B cell (primary cell): ENCODE measurements around the gene TMEM144. TPM values are rescaled to one million over a fixed set of nuclear protein-coding genes. Genes with fewer than 3 reads are reported as not detected.

Source experiments
- ATAC-seq: fragments of 200-7000 bp; cut with Tn5 transposase; one replicate; pipeline ENCODE4 v1.10.0; 2021; ENCODE audit warnings: low read depth, mild to moderate bottlenecking, moderate number of reproducible peaks, moderate library complexity
- CTCF ChIA-PET: fragments of 350-600 bp; sonication (Branson Sonifier 250); formaldehyde crosslinking; loops from one replicate; lab custom pipeline; 2021; ENCODE audit warnings: antibody characterized with exemption, inconsistent platforms; lab: Charles Lee
- POLR2A ChIA-PET: fragments of 350-600 bp; sonication (Branson Sonifier 250); formaldehyde crosslinking; loops from one replicate; lab custom pipeline; 2021; ENCODE audit warnings: antibody characterized with exemption; lab: Charles Lee
- DNase-seq: peaks from one replicate; pipeline ENCODE4 v3.0.0; 2013
- H2AFZ ChIP-seq: 2 replicates; pipeline ENCODE4 v1.6.1; 2012; ENCODE audit warnings: mild to moderate bottlenecking, low read depth, low read length; ENCODE audit not compliant: insufficient read depth, poor library complexity, severe bottlenecking
- H3K27ac ChIP-seq, 2 donors: 1 replicate in 1 of 2; 2 replicates in 1 of 2; pipeline ENCODE4 v1.5.1; 2012 to 2013; ENCODE audit warnings: low read length in 2 of 2, mild to moderate bottlenecking in 2 of 2, moderate library complexity in 1 of 2
- H3K27me3 ChIP-seq, 4 experiments: fragments of 200-600 bp in 1 of 4; sonication (generic) in 1 of 4; replicated peaks in 1 of 4; 1 replicate in 2 of 4; 2 replicates in 2 of 4; pipeline versions ENCODE4 v1.6.1 to v1.7.0; 2013 to 2016; ENCODE audit warnings: low read length in 3 of 4, mild to moderate bottlenecking in 2 of 4, mixed read lengths in 1 of 4, moderate library complexity in 1 of 4; ENCODE audit not compliant: insufficient read depth in 4 of 4, control insufficient read depth in 3 of 4; ENCODE audit errors: control extremely low read depth in 1 of 4
- H3K36me3 ChIP-seq, 2 experiments: replicated peaks in 1 of 2; 1 replicate in 1 of 2; 2 replicates in 1 of 2; pipeline versions ENCODE4 v1.6.1 to v1.7.1; 2013; ENCODE audit warnings: low read length in 1 of 2; ENCODE audit not compliant: insufficient read depth in 2 of 2, control insufficient read depth in 1 of 2; ENCODE audit errors: control extremely low read depth in 1 of 2, extremely low read depth in 1 of 2
- H3K4me1 ChIP-seq, 2 donors: fragments of 200-600 bp in 1 of 2; sonication (generic) in 1 of 2; 1 replicate in 1 of 2; 2 replicates in 1 of 2; pipeline versions ENCODE4 v1.5.1 to v1.6.1; 2013 to 2017; ENCODE audit warnings: low read length in 2 of 2; ENCODE audit not compliant: control insufficient read depth in 2 of 2, insufficient read depth in 2 of 2
- H3K4me2 ChIP-seq: replicated peaks from 2 replicates; pipeline ENCODE3; 2012; ENCODE audit warnings: mild to moderate bottlenecking, low read depth, low read length; ENCODE audit not compliant: poor library complexity, severe bottlenecking
- H3K4me3 ChIP-seq, 5 experiments: fragments of 200-600 bp in 1 of 5; sonication (generic) in 1 of 5; 1 replicate in 3 of 5; 2 replicates in 2 of 5; pipeline versions ENCODE4 v1.5.1 to v1.7.0; 2011 to 2016; ENCODE audit warnings: low read length in 4 of 5, mild to moderate bottlenecking in 4 of 5, low read depth in 2 of 5, control low read depth in 1 of 5, moderate library complexity in 1 of 5; ENCODE audit not compliant: insufficient read depth in 1 of 5; ENCODE audit errors: control extremely low read depth in 1 of 5, extremely low read depth in 1 of 5
- H3K79me2 ChIP-seq: fragments of 200-600 bp; sonication (generic); one replicate; pipeline ENCODE4 v1.6.0; 2016; ENCODE audit warnings: low read length; ENCODE audit not compliant: control insufficient read depth, insufficient read depth
- H3K9ac ChIP-seq: fragments of 200-600 bp; sonication (generic); 2 replicates; pipeline ENCODE4 v1.6.1; 2017; ENCODE audit warnings: mild to moderate bottlenecking, low read length, moderate library complexity
- H3K9me3 ChIP-seq, 3 donors: one replicate each; pipeline versions ENCODE4 v1.6.1 to v1.7.1; 2013; ENCODE audit warnings: low read length in 2 of 3; ENCODE audit not compliant: control insufficient read depth in 2 of 3, insufficient read depth in 1 of 3; ENCODE audit errors: control extremely low read depth in 1 of 3
- H4K20me1 ChIP-seq: 2 replicates; pipeline ENCODE4 v1.6.0; 2012; ENCODE audit warnings: mild to moderate bottlenecking, low read length; ENCODE audit not compliant: insufficient read depth, control insufficient read depth, poor library complexity, severe bottlenecking
- H3K27ac Mint-ChIP-seq: one replicate; pipeline ENCODE4 v1.8.0; 2021; ENCODE audit warnings: mixed read lengths
- H3K27me3 Mint-ChIP-seq: one replicate; pipeline ENCODE4 v1.8.0; 2021; ENCODE audit warnings: mixed read lengths
- H3K4me1 Mint-ChIP-seq: one replicate; pipeline ENCODE4 v1.8.0; 2021; ENCODE audit warnings: mixed read lengths
- H3K4me3 Mint-ChIP-seq: one replicate; pipeline ENCODE4 v1.8.0; 2021; ENCODE audit warnings: mixed read lengths
- H3K9me3 Mint-ChIP-seq: one replicate; pipeline ENCODE4 v1.8.0; 2022; ENCODE audit warnings: mixed read lengths; ENCODE audit not compliant: insufficient read depth
- CTCF ChIP-seq: fragments of 200-600 bp; IDR thresholded peaks from one replicate; pipeline ENCODE4 v1.8.0; 2022; ENCODE audit warnings: antibody characterized with exemption, mild to moderate bottlenecking
- EZH2 ChIP-seq: IDR thresholded peaks from 2 replicates; pipeline ENCODE4 v1.6.1; 2012; ENCODE audit warnings: borderline replicate concordance, low read depth, mild to moderate bottlenecking, moderate library complexity, low read length; ENCODE audit not compliant: insufficient read depth, poor library complexity, severe bottlenecking
- WGBS: methylation state at CpG from one replicate; pipeline ENCODE4 v1.1.5; 2013; ENCODE audit warnings: missing lambda C conversion rate; ENCODE audit not compliant: insufficient coverage; 5-methylcytosine and 5-hydroxymethylcytosine counted together
- intact Hi-C: fragments of 100-400 bp; cut with micrococcal nuclease; formaldehyde crosslinking; loops from one replicate; pipeline ENCODE4 v1.10.0; 2022
- polyA plus RNA-seq: library from polyadenylated mRNA; depleted of rRNA; stranded (reverse); fragments of >200 nt; gene quantifications from 2 replicates; pipeline ENCODE4 v1.2.3, GENCODE V29; 2012
- total RNA-seq, 2 donors: library from RNA; stranded (reverse); fragments of 120-200 nt in 1 of 2; gene quantifications; 1 replicate in 1 of 2; 2 replicates in 1 of 2; pipeline versions ENCODE4 v1.2.3 to v1.2.4, GENCODE V29; 2013 to 2022

The TMEM144 gene
- total and polyA plus RNA-seq, 2 donors (not counting 1 experiment from before 2014, with no cell fraction given), result 0.06 to 0.07 TPM

- H3K79me2 ChIP-seq, result no peaks in the 10 kb centered on the region
- peaks cover 0 to 20% (median 9%) of the 10 kb centered on the region in 4 experiments for H3K27me3 ChIP-seq
- no peak for ATAC-seq
- peak within 1 kb of the TSS; percentile 11 for H2AFZ ChIP-seq
- DNase-seq, result no peak
- H3K27me3 Mint-ChIP-seq, result peaks cover 18% of the 10 kb centered on the region
- TF ChIP-seq CTCF, result no peak
- TF ChIP-seq EZH2, result no peak
- intact Hi-C loops, result no loop called here
- ChIA-PET POLR2A (no interaction called here), CTCF (no interaction called here)
- no peak within 1 kb of the TSS for H3K27ac ChIP-seq
- H3K4me3 Mint-ChIP-seq, result no peak within 1 kb of the TSS
- H3K4me3 ChIP-seq, result no peak within 1 kb of the TSS
- H3K36me3 ChIP-seq, result no peaks in the 10 kb centered on the region
- H3K4me2 ChIP-seq, result no peak within 1 kb of the TSS
- H3K9me3 ChIP-seq, result peaks cover 0 to 6% (median 0%) of the 10 kb centered on the region in 3 donors
- H3K9me3 Mint-ChIP-seq, result no peaks in the 10 kb centered on the region
- peaks cover 0 to 5% of the 10 kb centered on the region in 2 donors for H3K4me1 ChIP-seq
- H3K4me1 Mint-ChIP-seq, result peaks cover 3% of the 10 kb centered on the region
- no peak within 1 kb of the TSS for H3K27ac Mint-ChIP-seq
- no peaks in the 10 kb centered on the region for H4K20me1 ChIP-seq
- 7% methylated on average over 4 of the region's 12 CpGs for WGBS
- no peak within 1 kb of the TSS for H3K9ac ChIP-seq
Measured at GRCh38 chr4:158172261-158173258, 37.7 kb upstream of the TMEM144 start, which contains the start of gene GASK1B. Gene GASK1B, minus strand, starts transcription at chr4:158173025. Its CDS starts 1,650 bp downstream, at chr4:158171375.

- ATAC-seq, result no peak
- H3K9me3 ChIP-seq, result no peaks in the 10 kb centered on the region
- POLR2A ChIA-PET, result no interaction called here
- H3K36me3 ChIP-seq, result no peaks in the 10 kb centered on the region
- no peak overlapping the region for H3K4me3 Mint-ChIP-seq
- no peak overlapping the region for H3K9ac ChIP-seq
- H2AFZ ChIP-seq, result no peak overlapping the region
- no peak for DNase-seq
- WGBS, result no CpG with 5 or more reads among the region's 2 CpGs
- peaks cover 7% of the 10 kb centered on the region for H3K27me3 Mint-ChIP-seq
- no peak overlapping the region for H3K4me2 ChIP-seq
- TF ChIP-seq EZH2, result no peak
- no peak for TF ChIP-seq CTCF
- H3K27ac Mint-ChIP-seq, result no peak overlapping the region
- H3K4me3 ChIP-seq, result no peak overlapping the region
- intact Hi-C loops, result no loop called here
- no peaks in the 10 kb centered on the region for H4K20me1 ChIP-seq
- H3K4me1 ChIP-seq, result no peaks in the 10 kb centered on the region
- no peaks in the 10 kb centered on the region for H3K4me1 Mint-ChIP-seq
- peaks cover 0 to 5% (median 2%) of the 10 kb centered on the region in 4 experiments for H3K27me3 ChIP-seq
- no peaks in the 10 kb centered on the region for H3K79me2 ChIP-seq
- CTCF ChIA-PET, result no interaction called here
- no peak overlapping the region for H3K27ac ChIP-seq
- no peaks in the 10 kb centered on the region for H3K9me3 Mint-ChIP-seq
Measured at GRCh38 chr4:158176108-158176507, 34.2 kb upstream of the TMEM144 start.
